ENCODE measurements around the gene AVL9. TPM values are rescaled to one million over a fixed set of nuclear protein-coding genes. Genes with fewer than 3 reads are reported as not detected.
"Not testable (repeated sequence)": the region's sequence is repeated elsewhere in the genome, so short reads cannot be mapped to it uniquely, and the experiment has no call there.

Gene AVL9
- total and polyA plus RNA-seq, 2 of the 13 experiments (the other 11 are each of a cell fraction or from before 2014, with no cell fraction given) = 29.9 to 48.0 TPM

DNA sequence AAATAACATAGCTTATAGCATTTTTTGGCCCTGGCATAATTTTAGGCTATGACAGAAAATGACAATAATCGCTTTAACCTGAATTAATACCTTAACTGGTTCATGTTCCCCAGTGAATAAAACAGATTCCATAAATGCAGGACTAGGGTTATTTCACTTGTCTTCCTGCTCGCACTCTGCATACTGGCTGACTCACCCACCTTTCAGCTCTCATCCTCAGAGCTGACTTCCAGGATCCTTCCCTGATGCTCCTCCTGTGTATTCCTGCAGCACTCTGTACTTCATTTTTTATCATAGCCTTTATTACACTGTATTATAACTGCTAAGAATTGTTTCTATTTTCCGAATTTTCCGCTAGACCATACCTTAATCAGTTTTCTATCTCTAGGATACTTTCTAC is 123.7 kb downstream of the AVL9 start (continued):
- TF ChIP-seq, protein P1, sequence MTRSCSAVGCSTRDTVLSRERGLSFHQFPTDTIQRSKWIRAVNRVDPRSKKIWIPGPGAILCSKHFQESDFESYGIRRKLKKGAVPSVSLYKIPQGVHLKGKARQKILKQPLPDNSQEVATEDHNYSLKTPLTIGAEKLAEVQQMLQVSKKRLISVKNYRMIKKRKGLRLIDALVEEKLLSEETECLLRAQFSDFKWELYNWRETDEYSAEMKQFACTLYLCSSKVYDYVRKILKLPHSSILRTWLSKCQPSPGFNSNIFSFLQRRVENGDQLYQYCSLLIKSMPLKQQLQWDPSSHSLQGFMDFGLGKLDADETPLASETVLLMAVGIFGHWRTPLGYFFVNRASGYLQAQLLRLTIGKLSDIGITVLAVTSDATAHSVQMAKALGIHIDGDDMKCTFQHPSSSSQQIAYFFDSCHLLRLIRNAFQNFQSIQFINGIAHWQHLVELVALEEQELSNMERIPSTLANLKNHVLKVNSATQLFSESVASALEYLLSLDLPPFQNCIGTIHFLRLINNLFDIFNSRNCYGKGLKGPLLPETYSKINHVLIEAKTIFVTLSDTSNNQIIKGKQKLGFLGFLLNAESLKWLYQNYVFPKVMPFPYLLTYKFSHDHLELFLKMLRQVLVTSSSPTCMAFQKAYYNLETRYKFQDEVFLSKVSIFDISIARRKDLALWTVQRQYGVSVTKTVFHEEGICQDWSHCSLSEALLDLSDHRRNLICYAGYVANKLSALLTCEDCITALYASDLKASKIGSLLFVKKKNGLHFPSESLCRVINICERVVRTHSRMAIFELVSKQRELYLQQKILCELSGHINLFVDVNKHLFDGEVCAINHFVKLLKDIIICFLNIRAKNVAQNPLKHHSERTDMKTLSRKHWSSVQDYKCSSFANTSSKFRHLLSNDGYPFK (CRISPR knock-in tag; IDR thresholded peaks at IDR 0.05; ENCODE audit: borderline replicate concordance) = no peak
- TF ChIP-seq YEATS4 (CRISPR knock-in tag; IDR thresholded peaks at IDR 0.05; ENCODE audit: borderline replicate concordance) (no peak), BORCS8-MEF2B (CRISPR knock-in tag; IDR thresholded peaks at IDR 0.05) (no peak), SRSF4 (IDR thresholded peaks at IDR 0.05; ENCODE audit: low read depth, low read length, poor library complexity, severe bottlenecking) (no peak), ZFP82 (CRISPR knock-in tag; IDR thresholded peaks at IDR 0.05; ENCODE audit: borderline replicate concordance) (no peak), KMT2A (CRISPR knock-in tag; IDR thresholded peaks at IDR 0.05) (no peak), KAT7 (CRISPR knock-in tag; IDR thresholded peaks at IDR 0.05; ENCODE audit: borderline replicate concordance) (no peak), SIN3B (IDR thresholded peaks at IDR 0.05; ENCODE audit: low read length) (no peak)
- TF ChIP-seq, protein P2, sequence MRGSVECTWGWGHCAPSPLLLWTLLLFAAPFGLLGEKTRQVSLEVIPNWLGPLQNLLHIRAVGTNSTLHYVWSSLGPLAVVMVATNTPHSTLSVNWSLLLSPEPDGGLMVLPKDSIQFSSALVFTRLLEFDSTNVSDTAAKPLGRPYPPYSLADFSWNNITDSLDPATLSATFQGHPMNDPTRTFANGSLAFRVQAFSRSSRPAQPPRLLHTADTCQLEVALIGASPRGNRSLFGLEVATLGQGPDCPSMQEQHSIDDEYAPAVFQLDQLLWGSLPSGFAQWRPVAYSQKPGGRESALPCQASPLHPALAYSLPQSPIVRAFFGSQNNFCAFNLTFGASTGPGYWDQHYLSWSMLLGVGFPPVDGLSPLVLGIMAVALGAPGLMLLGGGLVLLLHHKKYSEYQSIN (CRISPR knock-in tag; IDR thresholded peaks at IDR 0.05; ENCODE audit: borderline replicate concordance) = no peak
- TF ChIP-seq, protein P3, sequence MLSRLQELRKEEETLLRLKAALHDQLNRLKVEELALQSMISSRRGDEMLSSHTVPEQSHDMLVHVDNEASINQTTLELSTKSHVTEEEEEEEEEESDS (CRISPR knock-in tag; IDR thresholded peaks at IDR 0.05; ENCODE audit: borderline replicate concordance) = no peak

DNA sequence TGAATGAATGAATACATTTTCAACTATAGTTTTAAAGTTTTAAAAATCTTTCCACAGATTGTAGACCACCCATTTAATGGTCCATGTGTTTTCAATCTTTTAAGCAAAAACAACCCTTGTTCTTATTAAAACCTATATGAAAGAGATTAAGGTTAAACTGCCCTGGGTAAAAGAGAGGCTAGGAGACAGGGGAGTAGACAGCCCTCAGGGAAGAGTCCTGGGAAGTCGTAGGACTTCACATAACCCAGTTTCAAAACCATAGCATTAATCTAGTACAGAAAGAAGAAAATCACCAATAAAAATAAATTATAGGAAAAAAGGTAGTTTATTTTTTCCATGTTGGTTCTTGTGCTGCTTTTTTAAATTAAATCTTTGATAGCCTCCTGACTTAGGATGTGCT is 124.1 kb downstream of the AVL9 start:
- H3K4me3 ChIP-seq (replicated peaks in 1 of 3; ENCODE audit: insufficient read depth in 1 of 3, low read depth in 2 of 3, low read length in 3 of 3); H3K79me2 ChIP-seq (ENCODE audit: insufficient read depth, low read length); POLR2A ChIA-PET; H3K27ac ChIP-seq (ENCODE audit: extremely low read length, insufficient read depth, low read length); H3K9me3 ChIP-seq (ENCODE audit: low read length); intact Hi-C loops (cut with micrococcal nuclease; ENCODE audit: unreplicated experiment); in situ Hi-C loops (cut with HindIII; ENCODE audit: extremely low pct_ligation_motif_present, low pct_unique_long_range_greater_than_20kb); H3K27me3 ChIP-seq (ENCODE audit: control insufficient read depth in 1 of 2, insufficient read depth in 2 of 2, low read length in 2 of 2); H4K20me1 ChIP-seq (ENCODE audit: insufficient read depth, low read length); FAIRE-seq; H3K4me1 ChIP-seq (ENCODE audit: insufficient read depth, low read length); H3K36me3 ChIP-seq (replicated peaks in 1 of 2; ENCODE audit: control insufficient read depth in 1 of 2, insufficient read depth in 2 of 2, low read length in 2 of 2); CTCF ChIA-PET (ENCODE audit: low intra/inter-chr PET ratio, low total read pairs); H3K9ac ChIP-seq (ENCODE audit: insufficient read depth, low read depth, low read length); H2AFZ ChIP-seq (ENCODE audit: low read length); BruUV-seq (replicated peaks); H3K4me2 ChIP-seq (ENCODE audit: low read depth, low read length); ATAC-seq; DNase-seq (ENCODE audit: low spot score): not testable (repeated sequence)
- WGBS (ENCODE audit: low lambda C conversion rate) = 100% methylated on average over 1 of the region's 1 CpG

Data from HepG2 (cell line).